Breast epithelium (tissue), 3 donors: Measurements from ENCODE around the gene EIF3L.

Experiments
- CTCF ChIP-seq, 3 donors: fragments of 450-650 bp; IDR thresholded peaks; one replicate each; pipeline ENCODE4 v1.5.1; 2016 to 2017; ENCODE audit warnings: antibody characterized with exemption in 3 of 3, mild to moderate bottlenecking in 3 of 3, moderate library complexity in 3 of 3
- POLR2A ChIP-seq: fragments of 450-650 bp; IDR thresholded peaks from one replicate; pipeline ENCODE4 v1.6.1; 2016; ENCODE audit warnings: antibody characterized with exemption, mild to moderate bottlenecking, moderate library complexity

DNA sequence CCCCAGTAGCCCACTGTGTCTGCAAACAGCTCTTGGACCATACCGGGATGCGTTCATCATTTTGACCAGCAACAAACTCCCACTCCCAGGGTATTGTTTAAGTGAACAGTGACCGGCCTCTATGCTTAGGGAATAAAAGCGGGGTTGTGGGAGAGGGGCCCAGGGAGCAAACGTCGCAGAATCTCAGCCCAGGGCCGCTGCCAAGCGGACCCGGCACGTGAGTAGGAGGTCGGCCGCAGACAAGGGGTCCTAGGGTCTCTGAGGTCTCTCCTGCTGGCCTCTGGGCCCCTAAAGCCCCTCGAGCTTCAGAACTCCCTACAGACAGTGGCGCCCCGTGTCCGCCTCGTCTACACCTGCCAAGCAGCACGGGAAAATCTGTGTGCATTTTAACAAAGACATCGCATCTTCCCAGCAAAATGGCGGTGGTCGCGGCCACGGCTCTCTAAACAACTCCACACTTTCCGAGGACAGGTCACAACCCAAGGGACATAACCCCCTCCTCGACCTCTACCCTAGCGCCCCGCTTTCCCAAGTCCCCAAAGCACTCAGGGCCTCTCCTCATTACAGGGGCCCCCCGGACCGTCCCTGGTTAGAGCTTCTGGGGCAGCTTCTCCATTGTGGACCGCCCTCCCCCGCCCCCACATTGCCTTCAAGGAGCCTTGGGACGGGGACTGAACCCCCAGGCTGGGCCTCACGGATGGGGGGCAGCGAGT is 45.4 kb upstream of the EIF3L start:
- TF ChIP-seq CTCF (IDR thresholded peaks at IDR 0.05) (no peak), POLR2A (no peak)
